Measurements from ENCODE around the gene GAST.

The GAST gene

DNA sequence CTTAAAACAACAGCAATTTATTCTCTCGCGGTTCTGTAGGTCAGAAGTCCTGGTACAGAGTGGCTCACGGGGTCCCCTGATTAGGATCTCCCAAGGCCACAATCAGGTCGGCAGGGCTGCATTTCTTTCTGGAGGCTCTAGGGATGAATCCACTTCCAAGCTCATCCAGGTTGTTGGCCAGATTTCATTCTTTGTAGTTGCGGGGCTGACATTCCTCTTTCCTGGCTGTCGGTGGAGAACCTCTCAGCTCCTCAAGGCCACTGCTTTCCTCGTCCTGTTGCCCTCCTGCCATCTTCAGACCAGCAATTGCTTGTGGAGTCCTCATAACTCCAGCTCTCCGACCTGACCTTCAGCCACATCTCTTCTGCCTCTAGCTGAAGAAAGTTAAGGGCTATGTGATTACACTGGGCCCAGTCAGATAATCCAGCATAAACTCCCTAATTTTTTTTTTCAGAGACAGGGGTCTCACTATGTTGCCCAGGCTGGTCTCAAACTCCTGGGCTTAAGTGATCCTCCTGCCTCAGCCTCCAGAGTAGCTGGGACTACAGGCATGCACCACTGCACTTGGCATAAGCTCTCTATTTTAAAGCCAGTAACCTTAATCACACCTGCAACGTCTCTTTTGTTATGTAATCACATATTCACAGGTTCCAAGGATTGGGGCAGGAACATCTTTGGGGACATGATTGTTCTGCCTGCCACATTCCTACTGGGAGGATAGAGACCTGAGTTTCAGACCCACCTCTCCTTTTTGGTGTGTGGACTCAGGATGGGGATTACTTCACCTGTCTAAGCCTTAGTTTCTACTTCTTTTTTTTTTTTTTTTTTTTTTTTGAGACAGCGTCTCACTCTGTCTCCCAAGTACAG, 4.1 kb upstream of the GAST start:
- no peak for DNase-seq

DNA sequence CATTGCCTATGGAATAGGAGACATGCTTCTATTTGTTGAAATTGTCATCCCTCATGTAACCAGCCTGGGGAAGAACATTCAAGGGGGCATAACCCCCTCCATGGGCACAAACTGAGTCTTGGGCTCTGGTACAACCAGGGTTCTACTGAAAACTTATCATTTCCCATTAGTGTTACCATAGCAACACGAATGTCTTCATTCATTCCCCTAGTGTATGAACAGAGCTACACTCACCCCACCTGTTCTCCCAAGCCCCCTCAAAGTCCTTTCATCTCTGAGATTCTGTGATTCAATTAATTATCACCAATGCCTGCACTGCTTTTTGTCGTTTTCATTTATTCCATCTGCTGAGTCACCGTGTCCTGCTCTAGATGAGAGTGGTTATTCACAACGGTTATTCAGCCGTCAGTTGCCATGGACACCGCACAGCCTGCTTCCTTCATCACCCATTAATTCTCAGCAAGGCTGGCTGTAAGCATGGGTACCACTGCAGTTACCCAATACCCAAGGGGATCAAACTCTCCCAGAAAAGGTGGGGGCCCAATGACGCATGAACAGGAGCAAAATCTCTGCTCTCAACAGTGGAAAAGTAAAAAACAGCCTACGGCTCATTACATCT, 1.6 kb upstream of the GAST start:
- DNase-seq: peak in 38 of 51 donors; percentile 5 to 86 (median 62)

DNA sequence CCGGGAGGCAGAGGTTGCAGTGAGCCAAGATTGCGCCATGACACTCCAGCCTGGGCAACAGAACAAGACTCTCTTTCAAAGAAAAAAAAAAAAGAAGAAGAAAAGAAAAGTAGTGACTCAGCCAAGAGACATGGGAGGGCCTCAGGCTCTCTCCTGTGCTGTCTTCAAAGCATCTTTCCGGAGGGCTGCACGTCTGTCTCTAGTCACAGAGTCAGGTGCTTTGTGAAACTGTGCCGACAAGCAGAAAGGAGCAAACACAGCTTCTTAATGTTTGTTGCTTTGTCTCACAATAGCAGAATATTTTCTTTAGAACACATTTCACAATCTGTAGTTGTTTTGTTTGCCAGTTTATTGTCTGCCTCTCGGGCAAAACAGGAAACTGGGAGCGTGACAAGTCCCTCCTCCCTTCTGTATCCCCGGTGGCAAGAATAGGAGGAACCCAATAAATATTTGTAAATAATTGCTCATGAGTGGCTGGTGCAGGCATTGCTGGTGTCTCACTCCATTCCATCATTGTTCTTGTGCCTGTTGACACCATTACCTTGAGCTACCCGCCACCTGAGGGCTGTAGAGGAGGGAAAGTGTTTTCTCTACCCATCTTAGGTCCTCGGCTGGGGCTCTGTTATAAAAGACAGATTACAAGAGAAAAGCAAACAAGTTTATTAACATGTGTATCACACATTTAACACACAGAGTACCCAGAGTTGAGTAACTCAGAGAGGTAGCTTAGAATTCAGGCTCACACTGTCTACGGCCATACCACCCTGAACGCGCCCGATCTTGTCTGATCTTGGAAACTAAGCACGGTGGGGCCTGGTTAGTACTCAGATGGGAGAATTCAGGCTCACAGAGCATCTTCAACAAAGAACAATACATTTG, 5.5 kb downstream of the GAST start:
- DNase-seq: peak in 18 of 51 donors; percentile 3 to 63 (median 36)

DNA sequence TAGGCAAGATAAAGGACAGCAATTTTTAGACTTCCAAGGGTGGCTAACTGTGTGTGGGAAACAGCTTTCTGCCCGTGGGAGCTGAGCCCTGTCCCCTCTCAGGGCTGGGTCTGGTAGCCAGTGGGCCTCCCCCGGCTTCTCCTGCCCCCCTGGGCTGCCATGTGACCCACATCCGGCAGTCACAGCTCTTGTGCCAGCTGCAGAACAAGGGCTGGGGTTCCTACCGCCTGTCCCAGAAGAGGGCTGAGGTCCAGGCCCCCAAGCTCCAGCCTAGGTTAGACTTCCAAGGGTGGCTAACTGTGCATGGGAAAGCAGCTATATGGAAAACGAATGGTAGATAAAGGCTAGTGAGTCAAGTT, 6.1 kb downstream of the GAST start:
- DNase-seq: peak in 36 of 51 donors; percentile 6 to 60 (median 31)

DNA sequence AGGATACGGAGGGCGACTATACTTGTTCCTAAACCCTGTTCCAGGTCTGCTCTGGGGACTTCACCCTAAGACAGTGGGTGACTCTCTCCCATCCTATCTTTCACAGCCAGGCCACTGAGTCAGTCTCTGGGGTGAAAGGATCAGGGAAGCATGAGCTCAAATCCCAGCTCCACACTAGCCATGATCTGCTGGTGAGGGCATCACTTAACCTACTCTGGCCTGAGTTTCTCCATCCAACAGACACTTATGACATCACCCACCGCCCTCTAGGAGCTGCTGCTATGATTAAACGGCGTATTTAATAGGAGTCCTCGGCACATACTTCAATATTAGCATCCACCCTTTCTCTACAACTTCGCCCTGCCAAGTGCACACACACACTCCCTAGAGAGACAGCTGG, 10.1 kb downstream of the GAST start:
- DNase-seq: no peak

DNA sequence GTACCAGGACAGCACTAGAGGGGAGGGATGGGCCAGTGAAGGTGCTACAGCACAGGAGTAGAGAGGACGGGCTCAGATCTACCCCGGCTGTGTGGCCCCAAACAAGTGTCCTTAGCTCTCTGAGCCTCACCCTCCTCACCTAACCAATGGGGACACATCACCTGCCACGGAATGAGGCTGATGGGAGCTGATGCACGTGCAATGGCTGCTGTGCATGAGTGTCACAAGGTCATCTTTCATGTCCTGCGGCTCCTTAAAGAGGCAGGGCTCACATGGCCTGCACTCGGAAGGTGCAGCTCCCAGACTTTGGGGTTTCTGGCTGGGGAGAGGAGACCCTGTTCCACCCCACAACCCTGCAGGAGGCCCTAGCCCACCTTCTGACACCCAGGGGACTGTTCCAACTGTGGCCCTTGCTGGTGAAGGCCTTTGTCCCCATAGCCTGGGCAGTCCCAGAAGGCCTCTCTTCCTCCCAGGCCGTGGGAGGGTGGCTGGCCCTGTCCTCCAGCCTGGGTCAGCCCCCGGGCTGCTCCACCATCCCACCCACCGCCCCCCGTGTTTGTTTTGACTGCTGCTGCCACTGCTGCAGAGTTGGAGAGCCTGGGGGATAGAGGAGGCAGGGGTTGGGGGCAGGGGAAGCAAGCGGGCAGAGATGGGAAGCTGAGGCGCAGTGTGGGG, 11.8 kb downstream of the GAST start:
- no peak for DNase-seq

DNA sequence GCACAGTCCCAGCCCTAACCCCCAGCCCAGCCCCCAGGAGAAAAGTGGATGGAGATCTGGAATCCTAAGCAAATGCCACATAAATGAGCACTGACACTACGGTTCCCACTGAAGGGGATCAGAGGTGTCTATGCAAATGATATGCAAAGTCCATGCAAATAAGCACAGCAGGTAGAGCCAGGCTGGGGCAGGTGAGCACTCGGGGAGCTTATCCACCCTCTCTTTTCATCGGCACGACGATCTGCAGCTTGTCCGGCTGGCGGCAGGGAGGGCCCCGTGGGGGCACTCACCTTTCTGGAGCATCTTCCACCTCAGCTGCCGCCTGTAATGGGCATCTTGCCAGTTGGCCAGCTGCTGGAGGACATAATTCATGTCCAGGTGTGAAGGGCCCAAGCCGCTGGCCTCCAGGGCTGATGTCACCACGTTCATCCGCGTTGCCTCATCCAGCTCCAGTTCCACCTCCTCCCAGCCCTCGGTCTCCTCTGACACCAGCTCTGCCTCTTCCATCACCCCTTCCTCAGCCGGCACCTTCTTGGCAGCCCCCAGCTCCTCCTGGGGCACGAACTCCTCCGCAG, 12.4 kb downstream of the GAST start:
- DNase-seq: no peak

DNA sequence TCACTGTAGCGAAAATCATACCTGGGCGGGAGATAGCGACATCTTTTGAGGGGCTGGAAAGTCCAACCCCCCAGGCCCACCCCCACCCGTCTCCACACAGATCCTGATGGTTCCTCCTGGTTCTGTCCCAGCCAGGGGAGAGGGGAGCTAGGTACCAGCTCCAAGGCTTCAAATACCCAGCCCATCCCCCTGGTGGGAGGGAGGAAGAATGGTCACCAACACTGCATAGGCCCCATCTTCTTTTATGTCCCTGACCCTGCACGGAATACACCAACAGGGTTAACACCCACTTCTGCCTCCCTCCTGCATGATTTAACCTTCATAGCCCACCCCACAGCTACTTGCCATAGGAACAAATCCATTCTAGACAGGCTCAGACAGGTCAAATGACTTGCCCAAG, 13.0 kb downstream of the GAST start:
- no peak for DNase-seq

DNA sequence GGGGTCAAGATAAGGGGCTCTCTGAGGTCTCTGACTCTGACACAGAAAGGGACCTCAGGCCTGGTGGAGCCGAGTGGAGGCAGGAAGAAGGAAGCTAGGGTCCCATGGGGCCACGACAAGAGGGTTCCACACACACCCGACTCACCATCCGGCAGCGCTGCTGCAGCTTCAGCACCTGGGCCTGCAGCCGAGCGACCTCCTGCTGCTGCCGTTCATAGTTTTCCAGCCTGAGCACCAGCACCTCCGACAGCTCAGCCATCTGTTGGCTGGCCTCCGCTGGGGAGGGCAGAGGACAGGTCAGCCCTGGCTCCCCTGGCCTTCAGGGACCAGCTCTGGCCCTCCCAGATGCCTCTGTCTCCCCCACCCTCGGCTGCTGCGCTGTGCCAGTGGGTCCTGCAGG, 15.9 kb downstream of the GAST start:
- DNase-seq: no peak

DNA sequence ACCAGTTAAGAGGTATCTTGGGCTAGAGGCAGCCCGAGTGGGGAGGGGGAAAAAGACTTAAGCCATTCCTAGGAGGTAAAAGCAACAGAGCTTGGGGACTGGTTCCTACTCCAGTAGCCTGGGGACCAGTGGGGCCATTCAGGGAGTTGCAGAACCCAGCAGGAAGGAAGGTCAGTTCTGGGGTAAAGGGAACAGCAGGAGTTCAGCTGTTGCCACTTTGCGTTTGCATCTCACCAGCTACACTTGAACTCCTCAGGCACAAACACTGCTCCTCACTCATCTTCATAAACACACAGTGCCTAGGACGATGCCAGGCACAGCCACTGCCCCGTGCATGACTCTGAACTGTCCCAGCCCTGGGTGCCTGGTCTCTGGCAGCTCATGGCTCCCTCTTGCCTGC, 18.3 kb downstream of the GAST start:
- no peak for DNase-seq

DNA sequence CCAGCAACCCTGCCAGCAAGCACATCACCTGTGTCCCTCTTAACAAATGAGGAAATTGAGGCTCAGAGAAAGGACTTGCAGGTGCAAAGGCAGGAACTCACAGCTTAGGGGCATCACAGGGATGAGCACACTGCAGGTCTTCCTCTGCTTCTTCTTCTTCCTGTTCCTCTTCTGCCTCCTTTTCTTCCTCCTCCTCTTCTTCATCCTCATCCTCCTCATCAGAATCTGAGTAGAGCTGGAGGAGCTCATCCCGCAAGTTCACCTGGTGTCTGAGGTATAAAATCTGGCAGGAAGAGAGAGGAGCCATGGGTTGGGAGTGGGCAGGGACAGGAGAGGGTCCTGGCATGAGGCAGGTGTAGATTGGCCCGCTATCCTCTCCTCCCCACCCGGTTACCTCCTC, 19.7 kb downstream of the GAST start:
- DNase-seq: no peak

DNA sequence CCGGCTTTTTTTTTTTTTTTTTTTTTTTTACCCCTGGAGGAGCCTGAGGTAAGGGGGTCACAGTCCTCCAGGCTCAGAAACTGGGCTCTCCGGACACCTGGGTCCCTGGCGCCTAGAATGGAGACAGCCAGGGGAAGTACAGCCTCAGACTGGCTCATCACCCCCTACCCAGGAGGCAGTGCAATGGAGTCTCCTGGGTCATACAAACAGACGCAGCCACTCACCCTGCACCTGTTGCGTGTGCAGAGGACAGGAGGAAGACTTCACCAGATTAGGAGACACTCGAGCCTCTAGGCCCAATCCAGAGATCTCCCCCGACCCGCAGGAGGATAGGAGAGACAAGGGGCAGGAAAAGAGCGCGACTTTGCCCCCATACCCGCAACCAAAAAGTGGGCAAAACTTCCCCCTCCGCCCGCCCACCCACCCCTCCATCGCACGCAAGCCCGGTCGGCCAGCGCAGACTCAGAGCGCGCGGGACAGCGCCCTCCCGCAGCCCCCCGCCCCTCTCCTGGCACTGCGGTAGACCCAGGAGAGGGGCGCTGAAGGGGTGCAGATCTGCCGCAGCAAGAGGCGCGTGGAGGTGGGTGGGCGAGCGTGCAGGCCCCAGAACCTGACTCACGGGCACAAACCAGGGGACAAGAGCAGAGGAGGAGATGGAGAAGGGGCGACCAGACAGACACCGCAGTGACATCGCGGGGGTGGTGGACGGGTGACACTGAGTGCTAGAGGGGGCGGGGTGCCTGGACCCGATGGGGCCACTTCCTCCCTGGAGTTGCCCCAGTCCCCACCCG, 21.4 kb downstream of the GAST start:
- peak in 2 of 51 donors; percentile 29 to 40 for DNase-seq

DNA sequence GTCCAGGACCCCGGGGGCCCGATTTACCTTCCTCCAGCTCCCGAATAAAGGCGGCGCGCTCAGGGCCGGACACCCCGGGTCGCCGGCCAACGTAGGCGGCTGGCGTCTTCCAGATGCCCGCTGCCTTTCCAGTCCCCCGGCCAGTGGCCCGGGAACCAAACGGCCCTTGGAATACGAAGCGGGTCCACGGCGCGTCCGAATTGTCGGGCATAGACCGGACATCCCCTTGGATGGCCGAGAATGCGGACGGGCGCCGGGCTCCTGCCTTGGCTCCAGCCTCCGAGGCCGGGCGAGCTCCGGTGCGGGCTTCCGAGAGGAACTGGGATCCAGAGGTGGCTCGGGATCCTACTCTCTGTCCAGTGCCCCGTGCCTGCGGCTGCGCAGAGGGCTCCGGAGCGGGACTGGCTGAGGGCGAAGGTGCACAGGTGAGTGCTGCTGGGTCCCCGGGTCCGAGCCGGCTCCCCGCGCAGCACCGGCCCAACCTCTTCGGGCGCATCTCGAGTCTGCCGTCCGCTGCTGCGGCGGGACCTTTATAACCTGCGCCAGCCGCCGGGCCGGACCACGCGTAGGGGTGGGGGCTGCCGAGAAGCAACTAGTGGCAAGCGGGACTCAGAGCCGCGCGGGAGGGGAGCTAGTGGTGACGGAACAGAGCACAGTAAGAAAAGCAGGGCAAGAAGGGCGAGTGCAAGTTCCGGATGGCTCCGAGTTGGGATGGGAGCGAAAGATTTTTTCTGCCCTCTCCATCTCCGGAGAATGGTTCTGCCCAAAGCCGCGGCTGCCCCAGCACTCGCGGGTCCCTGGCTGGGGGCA, 22.2 kb downstream of the GAST start, which contains the start of gene HAP1:
HAP1 (minus strand) TSS at position 505 of the 810 bp plus-strand sequence; CDS start at position 496, 9 bp downstream.
- DNase-seq: peak in 37 of 51 donors; percentile 11 to 75 (median 42)

DNA sequence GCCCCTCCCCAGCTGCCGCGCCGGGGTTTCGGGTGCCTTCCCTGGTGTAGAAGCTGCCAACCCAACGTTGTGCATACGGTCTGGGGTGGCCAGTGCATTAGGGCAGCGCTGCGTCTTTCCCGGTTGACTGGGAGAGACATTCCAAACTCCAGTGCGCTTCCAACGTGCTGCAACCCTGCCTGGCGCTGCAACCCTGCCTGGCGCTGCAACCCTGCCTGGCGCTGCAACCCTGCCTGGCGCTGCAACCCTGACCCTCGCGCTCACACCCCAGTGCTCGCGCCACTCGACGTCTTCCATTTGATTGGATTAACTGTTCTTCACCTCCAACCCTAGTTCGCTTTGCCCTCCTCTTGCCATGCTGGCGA, 22.8 kb downstream of the GAST start:
- peak in 2 of 51 donors; percentile 30 to 31 for DNase-seq

DNA sequence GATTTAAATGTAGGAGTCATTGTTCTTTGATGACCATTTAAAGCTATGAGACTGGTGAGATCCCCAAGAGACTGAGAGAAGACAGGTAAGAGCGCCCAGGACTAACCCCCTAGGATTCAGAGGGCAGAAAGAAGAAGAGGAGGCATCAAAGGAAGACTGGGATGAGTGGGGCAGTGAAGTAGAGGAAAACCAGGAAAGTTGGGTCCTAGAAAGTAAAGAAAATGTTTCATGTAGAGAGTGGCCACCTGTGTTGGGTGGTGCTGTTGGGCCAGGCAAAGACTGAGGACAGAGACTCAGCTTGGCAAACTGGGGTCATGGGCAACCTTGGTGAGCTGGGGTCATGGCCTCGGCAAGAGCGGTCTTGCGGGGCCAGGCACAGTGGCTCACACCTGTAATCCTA, 23.6 kb downstream of the GAST start:
- DNase-seq: no peak

DNA sequence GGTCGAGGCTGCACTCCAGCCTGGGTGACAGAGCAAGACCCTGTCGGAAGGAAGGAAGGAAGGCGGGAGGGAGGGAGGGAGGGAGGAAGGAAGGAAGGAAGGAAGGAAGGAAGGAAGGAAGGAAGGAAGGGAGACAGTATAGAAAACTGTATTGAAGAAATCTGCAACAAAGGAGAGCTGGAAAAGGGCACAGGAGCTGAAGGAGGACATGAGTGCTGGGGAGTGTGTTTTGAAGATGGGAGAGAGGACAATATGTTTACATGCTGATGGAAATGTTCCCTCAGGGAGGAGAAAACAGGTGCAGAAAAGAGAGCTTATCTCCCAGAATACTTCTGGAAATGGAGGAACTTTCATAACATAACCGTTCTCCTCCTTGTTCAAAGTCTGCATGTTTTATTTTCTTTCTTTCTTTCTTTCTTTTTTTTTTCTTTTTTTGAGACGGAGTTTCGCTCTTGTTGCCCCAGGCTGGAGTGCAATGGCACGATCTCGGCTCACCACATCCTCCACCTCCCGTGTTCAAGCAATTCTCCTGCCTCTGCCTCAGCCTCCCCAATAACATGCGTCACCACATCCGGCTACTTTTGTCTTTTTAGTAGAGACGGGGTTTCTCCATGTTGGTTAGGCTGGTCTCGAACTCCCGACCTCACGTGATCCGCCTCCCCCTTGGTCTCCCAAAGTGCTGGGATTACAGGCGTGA, 25.0 kb downstream of the GAST start:
- no peak for DNase-seq

DNA sequence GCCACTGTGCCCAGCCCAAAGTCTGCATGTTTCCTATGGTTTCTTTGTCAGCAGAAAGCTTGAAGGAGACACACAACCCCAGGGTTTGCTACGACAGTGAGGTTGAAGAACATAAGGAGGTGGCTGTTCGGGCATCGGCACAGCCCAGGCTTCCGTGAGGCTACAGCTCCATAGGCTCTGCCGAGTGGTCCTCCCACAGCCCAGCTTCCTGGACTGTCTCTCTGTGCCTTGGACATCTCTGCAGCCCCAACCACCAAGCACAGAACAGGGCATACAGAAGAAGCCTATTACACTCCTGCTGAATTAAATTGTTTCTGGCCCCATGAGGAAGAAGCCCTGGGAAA, 25.5 kb downstream of the GAST start:
- no peak for DNase-seq

DNA sequence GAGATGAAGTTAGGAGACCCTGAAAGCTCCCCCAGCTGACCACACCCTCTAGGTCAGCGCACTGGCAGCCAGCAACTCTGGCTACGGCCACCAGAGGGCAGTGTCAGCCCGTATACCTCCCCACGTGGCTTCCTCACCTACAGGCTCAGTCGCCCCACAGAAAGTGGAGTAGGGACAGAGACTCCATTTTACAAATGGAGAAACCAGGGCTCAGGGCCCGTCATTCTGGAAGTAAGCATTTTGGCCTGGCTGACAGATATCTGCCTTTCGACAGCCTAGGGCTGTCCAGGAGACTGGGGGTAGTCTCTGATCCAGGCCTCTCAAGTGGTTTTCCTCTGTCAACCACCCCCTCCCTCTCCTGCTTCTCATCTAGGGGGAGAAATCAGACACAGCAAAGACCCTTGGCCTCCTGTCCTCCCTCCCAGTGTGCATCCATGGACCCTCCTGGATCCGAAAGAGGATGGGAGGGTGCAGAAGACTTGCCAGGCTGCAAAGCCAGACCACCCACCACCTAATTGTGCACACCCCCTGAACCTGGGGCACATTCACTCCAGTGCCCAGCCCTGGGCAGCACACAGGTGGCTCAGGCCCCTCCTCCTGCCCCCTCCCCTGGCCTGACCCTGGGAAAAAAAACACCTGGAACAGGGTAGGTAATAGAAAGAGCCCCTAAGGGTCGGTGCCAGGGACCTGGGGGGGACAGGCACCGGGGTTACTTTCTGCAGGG, 26.1 kb downstream of the GAST start:
- DNase-seq: peak in 48 of 51 donors; percentile 4 to 83 (median 62)

All from hypothalamus (tissue), 51 donors.